Lung microvascular endothelial cell (primary cell): ENCODE data around the gene CECR2. TPM values are rescaled to one million over a fixed set of nuclear protein-coding genes. Genes with fewer than 3 reads are reported as not detected.

Experiments used
- DNase-seq, 2 donors: peaks; one replicate each; pipeline versions ENCODE4 v3.0.0 to v3.0.0-alpha.2; 2010; ENCODE audit warnings: low read depth in 2 of 2
- total RNA-seq: library from RNA; depleted of rRNA; stranded (reverse); fragments of >200 nt; gene quantifications from 2 replicates; pipeline ENCODE4 v1.2.1, GENCODE V29; 2014

Gene CECR2
- total RNA-seq, 1 donor from 2014 or later, result under 0.01 TPM

DNA sequence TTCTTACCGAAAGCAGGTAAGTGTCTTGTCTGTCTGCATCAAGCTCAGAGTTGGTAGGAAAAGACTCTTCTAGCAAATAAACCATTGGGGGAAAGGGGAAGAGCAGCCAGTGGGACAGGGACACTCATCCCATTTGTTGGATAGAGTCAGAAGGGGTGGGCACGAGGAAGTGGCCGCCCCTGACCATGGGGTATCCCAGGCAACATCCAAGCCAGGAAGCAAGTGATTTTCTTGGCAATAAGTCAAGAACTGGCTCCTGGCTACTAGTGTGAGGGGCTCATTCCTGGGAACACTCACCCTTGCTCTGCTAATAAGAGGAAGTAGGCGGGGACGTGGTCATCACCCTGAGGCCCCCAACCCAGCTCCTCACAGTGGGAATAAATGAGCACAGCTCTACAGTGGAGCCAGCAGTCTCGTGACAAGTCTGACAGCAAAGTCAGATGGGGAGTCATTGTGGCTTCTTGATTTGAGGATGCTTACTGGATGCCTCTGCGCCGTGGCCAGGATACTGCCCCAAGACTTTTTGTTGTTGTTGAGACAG, 200.8 kb downstream of the CECR2 start:
- DNase-seq, result peak; percentile 39 to 60

DNA sequence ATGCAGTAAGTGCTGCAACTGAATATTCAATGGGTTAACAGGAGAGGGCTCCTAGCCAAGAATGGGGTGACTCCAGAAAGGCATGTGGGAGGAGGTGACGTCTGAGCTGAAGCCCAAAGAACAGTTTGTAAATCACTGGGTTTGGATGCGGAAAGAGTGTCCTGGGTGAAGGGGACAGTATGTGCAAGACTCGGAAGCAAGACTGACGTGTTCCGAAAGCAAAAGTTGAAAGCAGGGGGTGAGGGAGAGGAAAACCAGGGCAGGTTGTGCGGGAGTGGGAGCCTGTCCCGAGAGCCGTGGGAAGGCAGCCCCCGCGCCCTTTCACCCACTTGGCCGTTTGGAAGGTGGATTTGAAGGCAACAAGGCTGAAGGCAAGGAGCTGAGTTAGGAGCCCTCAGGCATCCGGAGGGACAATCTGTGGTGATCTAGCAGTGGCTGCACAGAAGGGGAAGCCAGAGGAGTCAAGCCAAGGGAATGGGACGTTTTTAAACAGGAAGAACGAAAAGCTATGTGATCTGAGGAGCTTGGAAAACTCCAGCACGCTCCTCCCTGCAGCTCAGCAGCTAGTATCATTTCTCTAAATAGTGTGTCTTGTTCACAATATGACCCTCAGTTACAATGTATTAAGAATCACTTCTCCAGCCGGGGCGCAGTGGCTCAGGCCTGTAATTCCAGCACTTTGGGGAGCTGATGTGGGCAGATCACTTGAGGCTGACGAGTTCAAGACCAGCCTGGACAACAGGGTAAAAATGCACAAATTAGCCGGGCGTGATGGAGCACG, 201.8 kb downstream of the CECR2 start:
- peak; percentile 15 to 70 for DNase-seq

DNA sequence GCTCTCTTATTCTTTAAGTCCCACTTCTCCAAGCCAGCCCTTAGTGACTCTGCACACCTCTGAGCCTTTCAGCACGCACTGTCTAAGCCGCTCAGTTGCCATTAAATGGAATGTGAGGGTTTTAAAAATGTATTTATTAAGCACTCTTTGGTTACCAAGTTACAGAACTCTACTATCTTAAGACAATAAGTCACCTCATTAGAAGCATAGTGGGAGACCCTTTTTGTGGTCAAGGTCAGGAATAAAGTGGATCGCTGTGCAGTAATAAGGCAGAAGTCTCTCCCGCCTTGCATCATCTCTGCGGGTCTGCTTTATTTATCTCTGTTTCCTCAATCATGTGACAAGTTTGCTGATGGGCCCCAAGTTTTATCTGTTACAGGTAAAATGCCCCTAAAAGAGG, 205.9 kb downstream of the CECR2 start:
- no peak for DNase-seq

DNA sequence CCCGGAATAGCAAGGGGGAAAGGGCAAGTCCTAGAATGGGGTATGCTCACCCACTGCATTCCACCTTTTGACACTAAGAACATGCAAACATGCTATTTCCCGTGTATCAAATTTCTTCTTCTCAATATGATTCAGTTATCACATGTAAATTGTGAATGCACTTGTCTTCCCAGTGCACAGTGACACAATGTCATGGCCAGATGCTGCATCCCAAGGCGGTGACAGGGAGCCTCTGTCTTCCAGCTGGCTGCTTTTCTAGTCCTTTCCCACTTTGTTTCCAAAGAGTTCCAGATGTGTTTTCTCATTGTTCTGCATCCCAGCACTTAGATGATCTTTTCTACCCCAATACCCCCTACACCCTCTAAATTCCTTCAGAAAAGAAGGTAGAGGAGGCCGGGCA, 206.4 kb downstream of the CECR2 start:
- DNase-seq, result no peak

DNA sequence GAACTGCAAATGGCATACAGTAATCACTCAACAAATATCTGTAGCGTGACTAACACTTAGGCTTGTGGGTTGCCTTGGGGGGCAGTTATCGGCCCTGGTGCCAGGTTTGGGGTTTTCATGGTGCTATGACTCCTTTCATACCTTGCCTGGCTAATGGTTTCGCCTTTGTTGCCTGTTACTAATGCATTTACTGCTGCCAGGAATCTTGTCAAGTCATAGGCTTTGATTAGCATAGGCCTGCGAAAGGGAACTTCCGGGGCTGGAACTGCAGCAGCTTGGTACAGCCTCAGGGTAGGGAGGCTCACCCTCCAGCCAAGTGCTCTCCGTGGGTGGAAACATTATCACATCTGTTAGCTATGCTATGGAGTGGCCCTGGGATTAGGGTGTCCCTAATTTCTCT, 207.2 kb downstream of the CECR2 start:
- DNase-seq, result no peak

DNA sequence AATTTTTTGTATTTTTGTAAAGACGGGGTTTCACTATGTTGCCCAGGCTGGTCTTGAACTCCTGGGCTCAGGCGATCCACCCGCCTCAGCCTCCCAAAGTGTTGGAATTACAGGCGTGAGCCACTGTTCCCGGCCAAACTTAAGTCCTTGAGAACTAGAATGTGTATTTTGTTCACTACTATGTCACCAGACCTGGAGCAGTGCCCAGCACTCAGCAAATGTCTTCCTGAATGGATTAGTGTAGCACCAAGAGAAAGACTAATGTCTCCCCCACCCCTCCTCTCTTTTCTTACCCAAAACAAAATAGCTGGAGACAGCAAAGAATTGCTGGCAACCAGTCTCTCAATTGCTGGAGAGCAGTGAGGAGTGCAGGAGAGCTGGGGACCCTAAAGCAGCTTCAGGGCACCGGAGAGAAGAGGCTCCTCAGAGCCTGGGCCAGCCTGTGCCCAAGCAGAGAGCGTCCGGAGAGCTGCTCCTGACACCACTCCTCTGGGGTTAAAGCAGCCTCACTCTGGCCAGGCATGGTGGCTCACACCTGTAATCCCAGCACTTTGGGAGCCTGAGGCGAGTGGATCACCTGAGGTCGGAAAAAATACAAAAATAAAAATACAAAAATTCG, 209.0 kb downstream of the CECR2 start:
- DNase-seq, result peak; percentile 37 to 65

DNA sequence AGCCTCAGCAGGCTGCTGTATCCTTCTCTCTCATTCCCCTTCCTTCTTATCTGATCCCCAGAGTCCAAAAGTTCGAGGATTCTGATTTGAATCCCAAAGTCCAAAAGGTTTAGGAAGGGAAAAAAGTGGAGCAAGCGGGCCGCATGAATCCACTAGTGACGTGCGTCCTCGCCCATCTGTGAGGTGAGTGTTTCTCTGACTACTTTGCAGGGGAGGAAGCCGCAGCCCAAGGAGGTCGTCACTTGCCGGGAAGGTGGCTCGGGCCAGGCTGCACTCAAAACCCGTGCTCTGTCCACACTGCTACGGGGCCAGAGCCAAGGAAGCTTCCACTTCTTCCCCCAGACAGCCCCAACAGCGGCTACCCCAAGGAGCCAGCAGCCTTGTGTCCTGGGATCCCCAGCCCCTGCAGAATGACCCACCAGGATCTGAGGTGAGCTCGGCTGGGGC, 210.3 kb downstream of the CECR2 start:
- no peak for DNase-seq

DNA sequence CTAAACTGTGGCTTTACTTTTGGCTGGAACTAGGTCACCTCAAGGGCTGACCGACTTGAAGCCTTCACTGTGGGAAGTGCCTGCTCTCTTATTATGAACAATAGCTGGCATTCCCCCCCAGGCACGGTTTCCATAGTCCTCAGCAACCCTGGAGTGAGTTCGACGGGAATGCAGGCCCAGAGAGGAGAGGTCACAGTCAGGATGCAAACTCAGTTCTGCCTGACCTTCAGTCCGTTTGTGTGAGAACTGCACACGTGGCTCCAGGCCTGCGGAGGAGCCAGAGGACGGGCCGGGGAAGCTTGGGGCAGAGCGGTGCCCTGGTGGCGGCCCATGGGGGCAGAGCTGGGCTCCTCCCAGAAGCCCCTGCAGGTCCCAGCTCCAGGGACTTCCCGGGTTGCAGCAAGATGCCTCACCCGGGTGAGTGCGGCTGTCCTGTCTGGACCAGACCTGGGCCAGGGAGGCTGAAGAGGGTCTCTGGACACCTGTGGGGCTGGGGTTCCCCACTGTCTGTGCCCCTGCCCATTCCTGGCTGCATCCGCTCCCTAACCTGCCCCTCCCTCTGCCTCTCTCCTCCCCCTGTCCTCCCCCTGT, 211.3 kb downstream of the CECR2 start:
- DNase-seq, result no peak

DNA sequence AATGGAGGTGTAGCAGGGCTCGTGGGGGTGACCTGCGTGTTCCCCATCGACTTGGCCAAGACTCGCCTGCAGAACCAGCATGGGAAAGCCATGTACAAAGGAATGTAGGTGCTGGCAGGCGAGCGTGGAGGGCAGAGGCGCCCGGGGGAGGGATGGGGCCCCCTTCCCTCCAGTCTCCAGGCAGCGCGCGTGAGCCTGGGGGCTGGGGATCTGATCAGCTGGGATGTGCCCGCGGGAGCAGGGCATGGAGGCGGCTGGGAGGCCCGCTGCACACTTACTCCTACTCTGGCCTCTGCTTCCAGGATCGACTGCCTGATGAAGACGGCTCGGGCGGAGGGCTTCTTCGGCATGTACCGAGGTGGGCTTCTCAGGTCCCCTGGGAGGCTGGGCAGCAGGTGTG, 211.8 kb downstream of the CECR2 start:
- no peak for DNase-seq

DNA sequence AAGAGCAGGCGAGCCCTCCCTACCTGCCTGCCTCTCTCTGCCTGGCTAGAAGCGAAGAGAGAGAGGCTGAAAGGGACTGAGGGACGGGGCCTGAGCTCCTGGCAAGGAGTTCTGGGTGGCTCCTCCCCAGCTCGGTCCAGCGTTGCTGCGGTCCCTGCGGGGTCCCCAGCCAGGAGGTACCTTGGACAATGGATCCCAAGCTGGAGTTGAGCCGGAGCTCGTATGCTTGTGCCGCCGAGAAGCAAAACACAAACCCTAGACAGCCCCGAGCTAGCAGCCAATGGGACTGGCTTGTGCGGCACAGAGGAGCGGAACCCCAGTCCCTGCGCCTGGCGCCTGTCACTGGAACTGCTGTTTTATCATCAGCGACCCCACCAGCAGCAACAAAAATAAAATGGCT, 212.4 kb downstream of the CECR2 start:
- DNase-seq, result no peak

DNA sequence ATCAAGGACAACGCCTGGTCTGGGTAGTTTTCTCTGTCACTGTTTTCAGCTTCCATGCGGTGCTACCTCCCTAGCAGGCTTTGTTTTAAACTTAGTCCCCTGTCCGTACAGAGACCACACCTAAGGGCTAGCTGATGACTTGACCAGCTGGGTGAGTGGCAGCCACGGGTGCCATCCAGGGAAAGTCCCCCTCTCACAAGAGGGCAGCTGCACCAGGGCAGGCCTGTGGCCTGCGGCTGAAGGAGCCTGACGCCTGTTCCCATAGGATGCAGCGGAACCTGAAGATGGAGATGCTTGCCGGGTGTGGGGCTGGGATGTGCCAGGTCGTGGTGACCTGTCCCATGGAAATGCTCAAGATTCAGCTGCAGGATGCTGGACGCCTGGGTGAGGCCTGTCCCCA, 213.9 kb downstream of the CECR2 start:
- DNase-seq, result no peak

DNA sequence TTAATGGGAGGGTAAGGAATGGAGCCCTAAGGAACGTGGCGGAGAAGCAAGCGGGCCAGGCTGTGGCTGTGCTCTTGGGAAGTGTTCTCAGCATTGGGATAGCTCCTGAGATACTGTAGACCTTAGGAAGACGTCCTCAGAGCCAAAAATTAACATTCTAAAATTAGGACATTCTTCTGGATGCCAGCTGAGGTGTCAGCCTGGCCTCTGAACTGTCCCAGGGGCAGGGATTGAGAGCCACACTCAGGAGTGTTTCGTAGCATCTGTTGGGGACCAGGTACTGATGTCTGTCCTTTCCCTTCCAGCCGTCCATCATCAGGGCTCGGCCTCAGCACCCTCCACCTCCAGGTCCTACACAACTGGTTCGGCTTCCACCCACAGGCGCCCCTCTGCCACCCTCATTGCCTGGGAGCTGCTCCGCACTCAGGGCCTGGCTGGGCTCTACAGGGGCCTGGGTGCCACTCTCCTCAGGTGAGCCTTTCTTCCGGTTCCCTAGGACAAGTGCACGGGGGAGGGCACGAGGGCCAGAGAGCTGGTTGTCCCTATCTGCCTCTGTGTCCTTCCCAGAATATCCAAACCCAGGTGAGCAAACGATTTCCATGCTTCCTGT, 217.7 kb downstream of the CECR2 start:
- DNase-seq, result no peak

DNA sequence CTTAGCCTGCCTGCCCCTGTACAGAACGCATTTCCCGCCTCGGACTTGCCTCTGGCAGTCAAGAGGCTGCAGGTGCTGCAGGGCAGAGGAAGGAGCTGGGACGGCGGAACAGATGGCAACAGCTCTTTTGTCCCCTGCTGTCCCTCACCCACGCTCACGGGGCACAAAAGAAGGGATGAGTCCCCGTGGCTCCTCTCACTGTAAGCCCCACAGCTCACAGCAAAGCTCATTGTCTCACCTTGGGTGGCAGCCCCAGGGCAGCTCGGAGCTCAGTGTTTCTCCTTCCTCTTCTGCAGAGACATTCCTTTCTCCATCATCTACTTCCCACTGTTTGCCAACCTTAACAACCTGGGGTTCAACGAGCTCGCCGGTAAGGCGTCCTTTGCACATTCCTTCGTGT, 218.4 kb downstream of the CECR2 start:
- DNase-seq, result no peak

DNA sequence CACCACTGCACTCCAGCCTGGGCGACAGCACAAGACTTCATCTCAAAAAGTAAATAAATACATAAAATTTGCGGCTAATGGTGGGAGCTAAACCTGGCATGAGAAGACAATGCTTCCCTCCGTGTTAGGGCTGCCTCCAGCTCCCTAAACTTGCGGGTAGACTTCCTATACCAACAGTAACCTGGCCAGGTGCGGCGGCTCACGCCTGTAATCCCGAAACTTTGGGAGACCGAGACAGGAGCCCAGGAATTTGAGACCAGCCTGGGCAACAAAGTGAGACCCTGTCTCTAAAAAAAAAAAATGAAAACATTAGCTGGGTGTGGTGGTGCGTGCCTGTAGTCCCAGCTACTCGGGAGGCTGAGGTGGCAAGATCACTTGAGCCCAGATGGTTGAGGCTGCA, 219.3 kb downstream of the CECR2 start:
- no peak for DNase-seq

DNA sequence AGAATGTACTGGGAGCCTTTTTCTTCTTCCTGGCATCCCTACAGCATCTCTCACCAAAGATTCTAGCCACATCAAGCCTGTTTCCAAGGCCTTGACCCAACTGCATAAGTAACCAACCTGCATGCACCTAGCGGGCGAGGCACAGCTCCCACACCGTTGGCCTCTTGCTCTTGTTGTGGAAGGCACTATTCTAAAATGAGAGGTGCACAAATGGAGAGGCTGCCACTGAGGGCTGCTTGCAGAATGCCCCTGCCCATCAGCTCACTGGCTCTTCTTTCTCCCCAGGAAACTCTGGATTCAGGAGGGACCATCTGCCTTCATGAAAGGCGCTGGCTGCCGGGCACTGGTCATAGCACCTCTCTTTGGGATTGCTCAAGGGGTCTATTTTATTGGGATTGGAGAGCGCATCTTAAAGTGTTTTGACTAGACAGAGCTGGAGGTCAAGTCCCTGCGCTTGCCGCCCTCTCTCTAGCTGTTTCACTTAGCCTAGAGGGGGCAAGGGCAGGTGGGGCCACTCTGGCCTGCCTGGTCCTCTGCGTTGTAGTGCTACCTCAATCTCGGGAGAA, 220.6 kb downstream of the CECR2 start:
- DNase-seq, result no peak

DNA sequence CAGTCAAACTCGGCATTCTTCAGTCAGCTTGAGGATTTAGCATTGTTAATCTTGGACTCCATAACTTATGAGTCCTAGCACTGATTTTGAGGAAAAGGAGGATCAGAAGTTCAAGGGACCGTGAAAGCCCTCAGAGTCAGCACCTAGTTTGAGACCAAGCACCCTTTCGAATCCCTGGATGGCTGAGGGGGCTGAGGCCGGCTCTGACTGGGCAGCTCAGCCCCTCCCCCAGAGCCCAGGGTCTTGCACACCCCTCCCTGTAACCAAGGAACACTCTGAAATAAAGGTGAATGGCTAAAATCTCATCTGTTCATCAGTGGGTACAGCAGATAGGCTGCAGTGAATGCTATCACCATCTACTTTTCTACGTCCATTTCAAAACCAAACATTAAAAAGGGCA, 221.3 kb downstream of the CECR2 start:
- no peak for DNase-seq

DNA sequence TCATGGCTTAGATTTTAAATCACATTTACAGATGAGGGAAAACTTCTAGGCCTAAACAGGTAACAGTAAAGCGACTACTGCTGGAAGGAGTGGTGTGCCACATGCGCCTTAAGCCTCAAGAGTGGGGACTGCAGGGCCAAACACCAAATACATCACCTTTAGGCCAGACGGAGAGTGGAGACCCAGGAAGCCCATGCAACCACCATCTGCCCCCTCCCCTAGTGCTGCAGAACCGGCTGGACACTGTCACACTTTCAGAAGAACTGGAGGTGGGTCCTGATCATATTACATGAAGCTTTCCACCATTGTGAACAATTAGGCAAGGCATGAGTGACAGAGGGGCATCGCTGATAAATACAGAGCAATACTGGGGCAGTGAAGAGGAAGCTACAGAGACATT, 222.9 kb downstream of the CECR2 start:
- DNase-seq, result no peak

DNA sequence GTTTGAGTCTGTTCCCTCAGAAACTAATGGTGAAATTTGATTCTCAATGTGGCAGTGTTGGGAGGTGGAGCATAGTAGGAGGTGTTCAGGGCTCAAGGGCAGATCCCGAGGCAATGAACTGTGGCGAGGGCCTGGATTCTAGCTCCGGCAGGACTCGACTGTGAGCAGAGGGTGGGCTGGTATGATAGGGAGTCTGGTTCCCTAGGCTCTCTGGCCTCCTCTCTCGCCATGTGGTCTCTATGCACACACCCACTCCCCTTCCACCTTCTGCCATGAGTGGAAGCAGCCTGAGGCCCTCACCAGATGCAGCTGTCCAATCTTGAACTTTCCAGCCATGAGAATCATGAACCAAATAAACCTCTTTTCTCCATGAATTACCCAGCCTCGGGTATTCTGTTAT, 227.0 kb downstream of the CECR2 start:
- no peak for DNase-seq

DNA sequence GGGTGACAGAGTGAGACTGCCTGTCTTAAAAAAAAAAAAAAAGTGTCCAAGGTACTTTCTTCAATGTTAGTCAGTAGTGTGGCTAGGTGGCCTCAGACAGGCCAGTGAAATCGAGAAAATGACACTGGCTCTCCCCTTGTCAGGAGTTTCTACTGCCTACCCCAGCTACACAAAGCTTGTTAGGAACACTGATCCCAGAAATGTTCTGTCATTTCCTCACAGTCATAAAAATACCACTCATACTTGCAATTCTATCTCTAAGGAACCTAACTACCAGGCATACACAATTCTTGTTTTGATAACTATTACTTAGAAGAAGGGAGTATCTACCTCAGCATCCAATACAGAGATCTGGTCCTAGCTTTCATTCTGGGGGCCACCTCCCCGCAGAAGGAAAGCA, 228.0 kb downstream of the CECR2 start:
- DNase-seq, result no peak

DNA sequence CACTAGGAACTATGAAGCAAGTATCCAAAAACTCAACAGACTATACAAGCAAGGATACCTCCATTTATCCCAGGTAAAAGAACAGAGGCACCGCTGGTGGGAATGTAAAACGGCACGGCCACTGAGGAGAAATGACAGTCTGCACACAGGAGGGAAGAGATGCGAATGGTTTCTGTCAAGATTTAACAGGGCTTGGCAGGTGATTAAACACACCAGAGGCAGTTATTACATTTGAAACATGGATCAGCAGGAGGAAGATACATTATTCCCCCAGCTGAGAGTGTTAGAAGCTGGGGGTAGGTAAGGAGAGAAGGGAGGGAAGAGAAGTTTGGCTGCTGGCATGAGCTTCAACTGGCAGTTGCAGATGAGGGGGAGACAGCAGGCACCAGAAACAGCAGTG, 229.1 kb downstream of the CECR2 start:
- DNase-seq, result no peak

DNA sequence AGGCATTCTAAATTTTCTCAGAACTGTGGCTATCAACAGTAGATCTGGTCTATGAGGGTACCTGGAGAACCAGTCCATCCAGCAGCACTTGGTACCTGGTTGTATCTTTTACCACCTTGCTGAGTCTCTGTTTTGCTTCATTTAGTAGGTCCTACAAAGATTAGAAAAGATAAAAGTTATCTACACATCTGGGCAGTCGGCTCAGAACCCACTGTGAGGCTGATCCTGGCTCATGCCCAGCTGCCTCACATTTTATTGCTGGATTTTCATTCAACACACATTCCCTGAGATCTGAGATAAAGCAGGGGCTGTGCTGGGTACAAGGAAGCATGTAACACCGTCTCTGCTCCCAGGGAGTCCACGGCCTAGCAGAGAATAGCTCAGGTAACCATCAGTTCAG, 231.8 kb downstream of the CECR2 start:
- no peak for DNase-seq

DNA sequence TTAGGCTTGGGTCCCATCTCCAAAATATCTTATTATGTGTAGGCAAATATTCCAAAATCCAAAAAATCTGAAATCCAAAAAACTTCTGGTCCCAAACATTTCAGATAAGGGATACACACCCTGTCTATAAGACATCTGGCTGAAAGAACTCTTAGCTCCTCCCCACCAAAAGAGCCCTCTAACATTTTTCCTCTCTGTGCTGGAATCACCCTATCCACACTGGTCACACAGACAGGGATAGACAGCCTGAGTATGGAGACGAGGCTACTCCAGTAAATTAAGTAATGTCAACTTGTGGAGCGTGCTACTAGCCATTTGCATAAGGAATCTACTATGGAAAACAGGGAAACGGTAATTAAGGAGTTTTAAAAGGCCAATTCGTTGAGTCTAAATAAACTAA, 234.4 kb downstream of the CECR2 start:
- no peak for DNase-seq
